Gastrocnemius medialis (tissue), 4 donors: ENCODE measurements around the gene XKR8. TPM values are rescaled to one million over a fixed set of nuclear protein-coding genes. Genes with fewer than 3 reads are reported as not detected.

Experiments used
- ATAC-seq, 2 donors: fragments of 150-250 bp; one replicate each; pipeline ENCODE4 v1.9.1; 2016
- DNase-seq, 2 donors: peaks; one replicate each; pipeline ENCODE4 v3.0.0-alpha.2; 2019
- H3K27ac ChIP-seq, 4 donors: fragments of 200-600 bp; sonication (generic); 1 replicate in 1 of 4; 2 replicates in 3 of 4; pipeline ENCODE4 v1.5.1; 2016 to 2018; ENCODE audit warnings: mild to moderate bottlenecking in 2 of 4, moderate library complexity in 1 of 4
- H3K27me3 ChIP-seq, 3 donors: fragments of 200-600 bp; sonication (generic) in 2 of 3; 1 replicate in 1 of 3; 2 replicates in 2 of 3; pipeline versions ENCODE4 v1.5.1 to v1.6.0; 2016 to 2019; ENCODE audit warnings: mild to moderate bottlenecking in 1 of 3, moderate library complexity in 1 of 3
- H3K36me3 ChIP-seq, 2 donors: fragments of 200-600 bp; sonication (generic) in 1 of 2; one replicate each; pipeline ENCODE4 v1.5.1; 2017 to 2018
- H3K4me1 ChIP-seq, 2 donors: fragments of 200-600 bp; sonication (generic) in 1 of 2; one replicate each; pipeline ENCODE4 v1.5.1; 2016 to 2017; ENCODE audit warnings: mild to moderate bottlenecking in 2 of 2
- H3K4me3 ChIP-seq, 4 donors: fragments of 200-600 bp; sonication (generic) in 3 of 4; 1 replicate in 1 of 4; 2 replicates in 3 of 4; pipeline ENCODE4 v1.5.1; 2016 to 2019; ENCODE audit warnings: mild to moderate bottlenecking in 2 of 4
- H3K9me3 ChIP-seq, 3 donors: fragments of 200-600 bp; sonication (generic) in 2 of 3; 1 replicate in 1 of 3; 2 replicates in 2 of 3; pipeline ENCODE4 v1.5.1; 2016 to 2019
- POLR2A ChIP-seq, 2 donors: fragments of 450-650 bp; IDR thresholded peaks; one replicate each; pipeline ENCODE4 v1.6.1; 2017; ENCODE audit warnings: antibody characterized with exemption in 2 of 2, mild to moderate bottlenecking in 2 of 2, moderate library complexity in 2 of 2
- in situ Hi-C, 4 donors: fragments of 200-750 bp; cut with MboI; loops; one replicate each; pipeline versions ENCODE4 v1.15.0 to v1.8.0; 2017; ENCODE audit warnings: low sequenced_read_pairs in 4 of 4
- intact Hi-C: fragments of 100-400 bp; cut with DNase I; formaldehyde crosslinking; loops from one replicate; pipeline ENCODE4 v1.15.1; 2023; ENCODE audit warnings: low total_unique reads
- total RNA-seq, 4 donors: library from RNA; depleted of rRNA; stranded (reverse); fragments of >200 nt; gene quantifications; one replicate each; pipeline versions ENCODE4 v1.1.0 to v1.2.3, GENCODE V29; 2016
- TF ChIP-seq, protein P1 (sequence below), 5 experiments: fragments of 450-650 bp in 3 of 5; fragments of 200-600 bp in 2 of 5; sonication (generic) in 2 of 5; IDR thresholded peaks in 4 of 5; conservative IDR thresholded peaks in 1 of 5; 1 replicate in 4 of 5; 2 replicates in 1 of 5; pipeline ENCODE4 v1.5.1; 2016 to 2019; ENCODE audit warnings: antibody characterized with exemption in 5 of 5, mild to moderate bottlenecking in 3 of 5, moderate library complexity in 3 of 5

Gene XKR8
- total RNA-seq: 1 to 10 TPM; 3.8 to 7.4 (median 5.4) TPM

GRCh38 chr1:27959792-27960603, at the start of gene XKR8:
XKR8 (plus strand) TSS chr1:27959973; CDS start chr1:27960070, 97 bp downstream.
- peak; percentile 45 to 52 for TF ChIP-seq POLR2A (IDR thresholded peaks at IDR 0.05)
- TF ChIP-seq, protein P1, sequence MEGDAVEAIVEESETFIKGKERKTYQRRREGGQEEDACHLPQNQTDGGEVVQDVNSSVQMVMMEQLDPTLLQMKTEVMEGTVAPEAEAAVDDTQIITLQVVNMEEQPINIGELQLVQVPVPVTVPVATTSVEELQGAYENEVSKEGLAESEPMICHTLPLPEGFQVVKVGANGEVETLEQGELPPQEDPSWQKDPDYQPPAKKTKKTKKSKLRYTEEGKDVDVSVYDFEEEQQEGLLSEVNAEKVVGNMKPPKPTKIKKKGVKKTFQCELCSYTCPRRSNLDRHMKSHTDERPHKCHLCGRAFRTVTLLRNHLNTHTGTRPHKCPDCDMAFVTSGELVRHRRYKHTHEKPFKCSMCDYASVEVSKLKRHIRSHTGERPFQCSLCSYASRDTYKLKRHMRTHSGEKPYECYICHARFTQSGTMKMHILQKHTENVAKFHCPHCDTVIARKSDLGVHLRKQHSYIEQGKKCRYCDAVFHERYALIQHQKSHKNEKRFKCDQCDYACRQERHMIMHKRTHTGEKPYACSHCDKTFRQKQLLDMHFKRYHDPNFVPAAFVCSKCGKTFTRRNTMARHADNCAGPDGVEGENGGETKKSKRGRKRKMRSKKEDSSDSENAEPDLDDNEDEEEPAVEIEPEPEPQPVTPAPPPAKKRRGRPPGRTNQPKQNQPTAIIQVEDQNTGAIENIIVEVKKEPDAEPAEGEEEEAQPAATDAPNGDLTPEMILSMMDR (IDR thresholded peaks at IDR 0.05 in 4 of 5, conservative IDR thresholded peaks at IDR 0.05 in 1 of 5): peak in 4 of 5 experiments; percentile 21 to 47 (median 25)
- Histone ChIP-seq H3K4me3 (peak within 1 kb of the TSS; percentile 61 to 86 (median 78)), H3K27ac (peak within 1 kb of the TSS; percentile 78 to 87 (median 82)), H3K9me3 (no peaks in the 10 kb centered on the region), H3K36me3 (peaks cover 0 to 8% of the 10 kb centered on the region in 2 donors), H3K27me3 (no peaks in the 10 kb centered on the region), H3K4me1 (peaks cover 9 to 11% of the 10 kb centered on the region in 2 donors)
- intact Hi-C loops (loop anchor here (2.0 to 5.0 kb wide), 2 partner anchors 19 to 103 kb away; no protein-coding TSS in a partner anchor), in situ Hi-C loops (no loop called here)
- DNase-seq: peak; percentile 41 to 52
- ATAC-seq: peak; percentile 73 to 86

DNA sequence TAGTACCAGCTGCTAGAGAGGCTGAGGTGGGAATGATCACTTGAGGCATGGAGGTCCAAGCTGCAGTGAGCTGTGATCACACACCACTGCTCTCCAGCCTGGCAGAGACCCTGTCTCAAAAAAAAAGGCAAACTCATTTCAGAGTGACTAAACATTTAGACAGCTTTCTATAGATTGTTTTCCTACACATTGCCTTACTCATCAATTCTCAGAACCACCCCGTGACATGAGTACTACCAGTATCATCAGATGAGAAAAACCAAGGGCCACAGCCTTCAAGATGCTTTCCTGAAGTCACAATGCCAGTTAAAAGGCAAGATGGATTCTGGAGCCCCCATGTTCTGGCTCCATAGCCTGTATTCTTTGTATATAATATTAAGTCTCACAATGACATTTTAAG, 47.3 kb upstream of the XKR8 start:
- no peaks in the 10 kb centered on the region for H3K27me3 ChIP-seq
- intact Hi-C loops (no loop called here), in situ Hi-C loops (no loop called here)
- no peak overlapping the region for H3K4me3 ChIP-seq
- peaks cover 0 to 34% of the 10 kb centered on the region in 2 donors for H3K36me3 ChIP-seq
- H3K9me3 ChIP-seq: no peaks in the 10 kb centered on the region
- ATAC-seq (no peak), DNase-seq (no peak)
- H3K27ac ChIP-seq: no peak overlapping the region
- peaks cover 0 to 10% of the 10 kb centered on the region in 2 donors for H3K4me1 ChIP-seq
- TF ChIP-seq, protein P1 (IDR thresholded peaks at IDR 0.05 in 4 of 5, conservative IDR thresholded peaks at IDR 0.05 in 1 of 5): no peak

GRCh38 chr1:27915082-27915575, 44.6 kb upstream of the XKR8 start:
- DNase-seq (no peak), ATAC-seq (no peak)
- no peaks in the 10 kb centered on the region for H3K9me3 ChIP-seq
- peak overlapping the region; percentile 76 to 95 (median 86) for H3K27ac ChIP-seq
- H3K36me3 ChIP-seq: peaks cover 0 to 18% of the 10 kb centered on the region in 2 donors
- intact Hi-C loops (no loop called here), in situ Hi-C loops (no loop called here)
- H3K27me3 ChIP-seq: no peaks in the 10 kb centered on the region
- peaks cover 0 to 6% of the 10 kb centered on the region in 2 donors for H3K4me1 ChIP-seq
- TF ChIP-seq, protein P1 (IDR thresholded peaks at IDR 0.05 in 4 of 5, conservative IDR thresholded peaks at IDR 0.05 in 1 of 5): no peak
- TF ChIP-seq POLR2A (IDR thresholded peaks at IDR 0.05): no peak
- H3K4me3 ChIP-seq: peak overlapping the region; percentile 71 to 99 (median 76)

DNA sequence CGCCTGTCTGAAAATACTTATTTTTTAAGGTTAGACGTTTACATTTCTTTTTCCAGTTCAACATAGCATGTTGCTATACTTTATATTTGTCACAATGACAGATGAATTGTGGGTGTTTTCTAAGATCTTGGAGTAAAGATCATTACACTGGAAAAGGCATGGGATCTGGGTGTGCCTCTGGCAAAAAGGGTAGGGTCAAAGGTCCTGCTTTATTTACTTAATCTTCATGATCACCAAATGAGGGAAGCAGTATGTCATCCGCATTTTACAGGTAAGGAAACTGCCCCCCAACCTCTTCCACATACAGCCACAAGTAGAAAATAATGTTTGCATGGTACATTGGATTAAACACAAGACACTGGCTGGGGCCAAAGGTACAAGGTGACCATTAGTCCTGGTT, 37.5 kb upstream of the XKR8 start:
- H3K9me3 ChIP-seq: no peaks in the 10 kb centered on the region
- in situ Hi-C loops: no loop called here
- H3K4me1 ChIP-seq: no peaks in the 10 kb centered on the region
- no peak for TF ChIP-seq POLR2A (IDR thresholded peaks at IDR 0.05)
- H3K4me3 ChIP-seq: no peak overlapping the region
- no peaks in the 10 kb centered on the region for H3K27me3 ChIP-seq
- ATAC-seq (no peak), DNase-seq (no peak)
- H3K27ac ChIP-seq: no peak overlapping the region
- intact Hi-C loops: no loop called here
- H3K36me3 ChIP-seq: no peaks in the 10 kb centered on the region

GRCh38 chr1:27928216-27928954, 31.4 kb upstream of the XKR8 start:
- intact Hi-C loops (no loop called here), in situ Hi-C loops (no loop called here)
- H3K27ac ChIP-seq: no peak overlapping the region
- no peak for DNase-seq
- TF ChIP-seq, protein P1 (IDR thresholded peaks at IDR 0.05 in 4 of 5, conservative IDR thresholded peaks at IDR 0.05 in 1 of 5): no peak
- no peak for TF ChIP-seq POLR2A (IDR thresholded peaks at IDR 0.05)
- no peaks in the 10 kb centered on the region for H3K9me3 ChIP-seq
- no peak for ATAC-seq
- H3K4me1 ChIP-seq: no peaks in the 10 kb centered on the region
- no peaks in the 10 kb centered on the region for H3K27me3 ChIP-seq
- H3K36me3 ChIP-seq: no peaks in the 10 kb centered on the region
- H3K4me3 ChIP-seq: no peak overlapping the region
